Colonic mucosa (tissue), 4 donors: ENCODE results near the gene OSBPL7. TPM values are rescaled to one million over a fixed set of nuclear protein-coding genes. Genes with fewer than 3 reads are reported as not detected.

Experiments
- DNase-seq: peaks from one replicate; pipeline ENCODE4 v3.0.0-alpha.2; 2020
- H3K27ac ChIP-seq: fragments of 200-600 bp; one replicate; pipeline ENCODE4 v1.8.0; 2021
- H3K27me3 ChIP-seq: fragments of 200-600 bp; one replicate; pipeline ENCODE4 v1.8.0; 2021
- H3K36me3 ChIP-seq: fragments of 200-600 bp; one replicate; pipeline ENCODE4 v1.8.0; 2021
- H3K4me1 ChIP-seq: fragments of 200-600 bp; one replicate; pipeline ENCODE4 v1.8.0; 2021; ENCODE audit warnings: mild to moderate bottlenecking
- H3K4me3 ChIP-seq: fragments of 200-600 bp; one replicate; pipeline ENCODE4 v1.8.0; 2021
- H3K9ac ChIP-seq, 2 donors: one replicate each; pipeline ENCODE4 v1.7.0; 2013; ENCODE audit warnings: control low read depth in 2 of 2, low read depth in 2 of 2, low read length in 2 of 2
- H3K9me3 ChIP-seq: fragments of 200-600 bp; one replicate; pipeline ENCODE4 v1.8.0; 2021
- CTCF ChIP-seq: fragments of 200-600 bp; IDR thresholded peaks from one replicate; pipeline ENCODE4 v1.8.0; 2022; ENCODE audit warnings: antibody characterized with exemption, mild to moderate bottlenecking
- intact Hi-C: fragments of 100-400 bp; cut with DNase I; formaldehyde crosslinking; loops from one replicate; pipeline ENCODE4 v1.14.1; 2022
- total RNA-seq, 2 donors: library from RNA; stranded (reverse); fragmentation: NEBNext Ultra II Directional in 1 of 2; extraction: Animal tissue kit (Norgen Biotek cat#: 25700) in 1 of 2; gene quantifications; one replicate each; pipeline ENCODE4 v1.2.1, GENCODE V29; 2021
- donor health status: healthy.
- donor health status: DM: no; HTN: no; CAD: no.
- donor health status: DM: no; HTN: no; CAD: no.

OSBPL7 gene
- total RNA-seq, 2 donors from 2014 or later = 34.8 to 93.6 TPM

DNA sequence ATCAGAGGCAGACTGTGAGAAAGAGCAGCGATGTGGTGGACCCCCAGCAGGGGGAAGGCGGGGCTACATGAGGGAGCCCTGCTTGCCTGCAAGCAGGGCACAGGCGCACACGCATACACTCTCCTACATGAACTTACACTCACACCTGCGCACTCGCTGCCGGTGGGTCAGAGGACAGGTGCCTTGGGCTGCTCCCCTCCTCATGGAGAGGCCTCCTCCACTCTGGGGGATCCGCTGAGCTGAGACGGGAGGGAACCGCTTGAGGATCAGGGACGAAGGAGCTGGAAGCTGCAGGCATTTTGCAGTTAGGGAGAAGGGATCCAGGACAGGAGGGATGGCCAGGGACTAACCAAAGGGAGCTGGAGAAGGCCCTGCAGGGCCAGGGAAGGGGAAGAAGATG is 14.2 kb downstream of the OSBPL7 start:
- Histone ChIP-seq H3K36me3 (peaks cover 16% of the 10 kb centered on the region), H3K9ac (no peak overlapping the region), H3K4me3 (no peak overlapping the region), H3K9me3 (no peaks in the 10 kb centered on the region), H3K27me3 (no peaks in the 10 kb centered on the region), H3K27ac (no peak overlapping the region), H3K4me1 (peaks cover 7% of the 10 kb centered on the region)
- intact Hi-C loops = loop anchor here (10.0 kb wide), 2 partner anchors 113 to 143 kb away; partner anchors contain the start of gene TBKBP1
- no peak for TF ChIP-seq CTCF
- no peak for DNase-seq

- Histone ChIP-seq H3K9me3 (no peaks in the 10 kb centered on the region), H3K27ac (no peak overlapping the region), H3K27me3 (no peaks in the 10 kb centered on the region), H3K4me1 (peaks cover 7% of the 10 kb centered on the region), H3K36me3 (peaks cover 16% of the 10 kb centered on the region), H3K4me3 (no peak overlapping the region), H3K9ac (no peak overlapping the region)
- no peak for TF ChIP-seq CTCF
- intact Hi-C loops = loop anchor here (10.0 kb wide), 2 partner anchors 112 to 142 kb away; partner anchors contain the start of gene TBKBP1
- DNase-seq = no peak
Observed at GRCh38 chr17:47806913-47807255, 14.7 kb downstream of the OSBPL7 start.

- H3K4me1 ChIP-seq = peaks cover 7% of the 10 kb centered on the region
- DNase-seq = no peak
- H3K9me3 ChIP-seq = no peaks in the 10 kb centered on the region
- no peak overlapping the region for H3K27ac ChIP-seq
- H3K27me3 ChIP-seq = no peaks in the 10 kb centered on the region
- TF ChIP-seq CTCF = no peak
- no peak overlapping the region for H3K9ac ChIP-seq
- H3K4me3 ChIP-seq = no peak overlapping the region
- H3K36me3 ChIP-seq = peaks cover 16% of the 10 kb centered on the region
- intact Hi-C loops = loop anchor here (10.0 kb wide), 2 partner anchors 111 to 141 kb away; partner anchors contain the start of gene TBKBP1
Observed at GRCh38 chr17:47806026-47806912, 15.3 kb downstream of the OSBPL7 start.

DNA sequence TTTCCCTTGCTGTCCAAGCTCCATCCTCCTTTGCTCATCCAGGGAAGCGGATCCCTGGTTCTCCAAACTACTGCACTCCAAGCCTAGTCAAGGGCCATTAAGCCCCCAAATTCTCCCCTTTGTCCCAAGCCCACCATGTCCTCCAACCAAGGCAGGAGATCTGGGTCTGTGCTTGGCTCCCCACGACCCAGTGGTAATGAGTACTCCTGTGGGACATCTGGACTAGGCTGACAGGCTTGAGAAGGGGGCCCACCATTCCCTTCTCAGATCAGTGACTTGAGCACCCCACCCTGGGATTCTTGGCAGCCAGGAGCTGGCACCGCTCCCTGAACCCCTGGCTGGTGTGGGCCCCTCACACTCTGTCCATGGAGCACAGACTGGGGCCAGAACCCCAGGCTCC is 17.1 kb downstream of the OSBPL7 start:
- TF ChIP-seq CTCF = no peak
- DNase-seq = no peak
- Histone ChIP-seq H3K9ac (no peak overlapping the region), H3K27ac (no peak overlapping the region), H3K4me1 (no peaks in the 10 kb centered on the region), H3K36me3 (peaks cover 16% of the 10 kb centered on the region), H3K9me3 (no peaks in the 10 kb centered on the region), H3K27me3 (no peaks in the 10 kb centered on the region), H3K4me3 (no peak overlapping the region)
- intact Hi-C loops = loop anchor here (10.0 kb wide), 2 partner anchors 110 to 140 kb away; partner anchors contain the start of gene TBKBP1

GRCh38 chr17:47803751-47804150 is 17.8 kb downstream of the OSBPL7 start:
- Histone ChIP-seq H3K9me3 (no peaks in the 10 kb centered on the region), H3K27ac (no peak overlapping the region), H3K36me3 (peaks cover 11% of the 10 kb centered on the region), H3K4me1 (no peaks in the 10 kb centered on the region), H3K9ac (no peak overlapping the region), H3K27me3 (no peaks in the 10 kb centered on the region), H3K4me3 (no peak overlapping the region)
- intact Hi-C loops = loop anchor here (10.0 kb wide), 2 partner anchors 109 to 139 kb away; partner anchors contain the start of gene TBKBP1
- DNase-seq = no peak
- no peak for TF ChIP-seq CTCF
